Peyer's patch (tissue), 4 donors: Measurements from ENCODE around the gene TSPAN4.

Experiments
- POLR2A ChIP-seq, 2 donors: fragments of 450-650 bp; IDR thresholded peaks; one replicate each; pipeline ENCODE4 v1.5.1; 2017; ENCODE audit warnings: antibody characterized with exemption in 2 of 2, mild to moderate bottlenecking in 2 of 2, moderate library complexity in 2 of 2
- TF ChIP-seq, protein P1 (sequence below), 6 experiments: fragments of 450-650 bp in 4 of 6; fragments of 200-600 bp in 2 of 6; sonication (generic) in 1 of 6; IDR thresholded peaks; one replicate each; pipeline ENCODE4 v1.5.1; 2017 to 2019; ENCODE audit warnings: antibody characterized with exemption in 6 of 6, mild to moderate bottlenecking in 3 of 6, moderate library complexity in 1 of 6

DNA sequence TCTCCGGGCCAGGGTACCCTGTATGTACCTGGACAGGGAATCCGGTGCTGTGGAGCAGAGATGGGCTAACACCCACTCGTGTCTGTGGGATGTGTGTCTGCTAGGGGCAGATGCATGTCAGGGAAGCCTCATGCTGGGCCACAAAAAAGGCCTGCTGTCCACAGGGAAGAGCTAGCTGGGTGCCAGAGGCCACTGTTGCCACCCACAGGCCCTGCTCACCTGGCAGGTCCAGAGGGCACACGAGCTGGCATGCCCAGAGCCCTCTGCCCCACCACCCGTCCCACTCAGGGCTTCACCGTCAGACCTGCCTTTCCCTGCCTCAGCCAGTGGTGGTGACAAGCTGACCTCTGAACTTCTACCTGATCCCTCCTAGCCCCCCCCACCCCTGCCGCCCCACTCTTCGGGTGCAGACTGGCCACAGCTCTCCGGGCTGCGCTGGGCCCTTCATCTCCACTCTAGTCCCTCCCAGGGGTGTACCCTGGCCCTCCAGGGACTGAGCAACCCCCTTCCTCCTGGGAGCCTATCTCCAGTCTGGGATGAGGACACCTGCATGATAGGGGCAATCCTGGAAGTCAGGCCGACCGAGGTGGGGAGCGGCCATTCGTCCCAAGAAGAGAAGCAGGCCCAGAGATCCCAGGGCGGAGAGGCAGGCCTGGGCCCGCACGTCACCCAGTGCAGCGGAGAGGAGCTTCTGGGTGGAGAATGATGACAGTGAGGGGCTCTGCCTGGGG lies 45.9 kb upstream of the TSPAN4 start:
- TF ChIP-seq, protein P1, sequence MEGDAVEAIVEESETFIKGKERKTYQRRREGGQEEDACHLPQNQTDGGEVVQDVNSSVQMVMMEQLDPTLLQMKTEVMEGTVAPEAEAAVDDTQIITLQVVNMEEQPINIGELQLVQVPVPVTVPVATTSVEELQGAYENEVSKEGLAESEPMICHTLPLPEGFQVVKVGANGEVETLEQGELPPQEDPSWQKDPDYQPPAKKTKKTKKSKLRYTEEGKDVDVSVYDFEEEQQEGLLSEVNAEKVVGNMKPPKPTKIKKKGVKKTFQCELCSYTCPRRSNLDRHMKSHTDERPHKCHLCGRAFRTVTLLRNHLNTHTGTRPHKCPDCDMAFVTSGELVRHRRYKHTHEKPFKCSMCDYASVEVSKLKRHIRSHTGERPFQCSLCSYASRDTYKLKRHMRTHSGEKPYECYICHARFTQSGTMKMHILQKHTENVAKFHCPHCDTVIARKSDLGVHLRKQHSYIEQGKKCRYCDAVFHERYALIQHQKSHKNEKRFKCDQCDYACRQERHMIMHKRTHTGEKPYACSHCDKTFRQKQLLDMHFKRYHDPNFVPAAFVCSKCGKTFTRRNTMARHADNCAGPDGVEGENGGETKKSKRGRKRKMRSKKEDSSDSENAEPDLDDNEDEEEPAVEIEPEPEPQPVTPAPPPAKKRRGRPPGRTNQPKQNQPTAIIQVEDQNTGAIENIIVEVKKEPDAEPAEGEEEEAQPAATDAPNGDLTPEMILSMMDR (IDR thresholded peaks at IDR 0.05), result no peak
- TF ChIP-seq POLR2A (IDR thresholded peaks at IDR 0.05), result no peak
